ENCODE data around the gene CAMSAP1.
"Not testable (repeated sequence)": the region's sequence is repeated elsewhere in the genome, so short reads cannot be mapped to it uniquely, and the experiment has no call there.

CAMSAP1 gene, protein sequence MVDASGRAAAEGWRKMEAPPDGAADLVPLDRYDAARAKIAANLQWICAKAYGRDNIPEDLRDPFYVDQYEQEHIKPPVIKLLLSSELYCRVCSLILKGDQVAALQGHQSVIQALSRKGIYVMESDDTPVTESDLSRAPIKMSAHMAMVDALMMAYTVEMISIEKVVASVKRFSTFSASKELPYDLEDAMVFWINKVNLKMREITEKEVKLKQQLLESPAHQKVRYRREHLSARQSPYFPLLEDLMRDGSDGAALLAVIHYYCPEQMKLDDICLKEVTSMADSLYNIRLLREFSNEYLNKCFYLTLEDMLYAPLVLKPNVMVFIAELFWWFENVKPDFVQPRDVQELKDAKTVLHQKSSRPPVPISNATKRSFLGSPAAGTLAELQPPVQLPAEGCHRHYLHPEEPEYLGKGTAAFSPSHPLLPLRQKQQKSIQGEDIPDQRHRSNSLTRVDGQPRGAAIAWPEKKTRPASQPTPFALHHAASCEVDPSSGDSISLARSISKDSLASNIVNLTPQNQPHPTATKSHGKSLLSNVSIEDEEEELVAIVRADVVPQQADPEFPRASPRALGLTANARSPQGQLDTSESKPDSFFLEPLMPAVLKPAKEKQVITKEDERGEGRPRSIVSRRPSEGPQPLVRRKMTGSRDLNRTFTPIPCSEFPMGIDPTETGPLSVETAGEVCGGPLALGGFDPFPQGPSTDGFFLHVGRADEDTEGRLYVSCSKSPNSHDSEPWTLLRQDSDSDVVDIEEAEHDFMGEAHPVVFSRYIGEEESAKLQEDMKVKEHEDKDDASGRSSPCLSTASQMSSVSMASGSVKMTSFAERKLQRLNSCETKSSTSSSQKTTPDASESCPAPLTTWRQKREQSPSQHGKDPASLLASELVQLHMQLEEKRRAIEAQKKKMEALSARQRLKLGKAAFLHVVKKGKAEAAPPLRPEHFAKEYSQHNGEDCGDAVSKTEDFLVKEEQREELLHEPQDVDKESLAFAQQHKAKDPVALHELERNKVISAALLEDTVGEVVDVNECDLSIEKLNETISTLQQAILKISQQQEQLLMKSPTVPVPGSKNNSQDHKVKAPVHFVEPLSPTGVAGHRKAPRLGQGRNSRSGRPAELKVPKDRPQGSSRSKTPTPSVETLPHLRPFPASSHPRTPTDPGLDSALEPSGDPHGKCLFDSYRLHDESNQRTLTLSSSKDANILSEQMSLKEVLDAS (N-terminal part only)

DNA sequence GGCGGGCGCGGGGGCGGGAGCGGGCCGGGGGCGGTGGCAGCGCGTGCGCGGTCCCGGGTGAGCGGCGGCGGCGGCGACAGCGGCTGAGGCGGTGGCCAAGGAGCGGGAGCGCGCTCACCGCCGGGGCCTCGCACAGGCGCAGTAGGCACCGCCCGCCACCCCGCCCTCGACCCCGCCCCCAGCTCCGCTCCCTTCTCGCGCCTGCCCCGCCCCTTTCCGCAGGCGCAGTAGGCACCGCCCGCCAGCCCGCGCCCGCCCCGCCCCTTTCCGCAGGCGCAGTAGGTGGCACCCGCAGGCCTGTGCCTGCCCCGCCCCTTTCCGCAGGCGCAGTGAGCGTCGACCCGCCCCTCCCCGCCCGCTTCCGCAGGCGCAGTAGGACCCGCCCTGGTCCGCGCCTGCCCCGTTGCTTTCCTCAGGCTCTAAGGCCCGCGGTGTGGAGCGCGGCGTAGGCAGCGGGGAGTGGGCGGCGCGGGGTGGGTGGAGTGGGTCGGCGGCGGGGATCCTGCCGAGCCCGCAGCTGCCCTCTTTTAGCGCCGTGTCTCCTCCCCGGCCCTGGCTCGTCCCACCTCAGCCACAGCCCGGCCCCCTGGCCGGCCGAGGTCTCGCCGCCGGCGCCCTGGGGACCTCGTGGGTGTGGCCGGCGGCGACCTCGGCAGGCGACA, at the start of gene CAMSAP1:
Gene CAMSAP1, minus strand, starts transcription at position 116 of the 662 bp plus-strand sequence. CDS start 387 bp downstream, outside the sequence.
- ATAC-seq = peak; percentile 82
- DNase-seq = peak; percentile 98

DNA sequence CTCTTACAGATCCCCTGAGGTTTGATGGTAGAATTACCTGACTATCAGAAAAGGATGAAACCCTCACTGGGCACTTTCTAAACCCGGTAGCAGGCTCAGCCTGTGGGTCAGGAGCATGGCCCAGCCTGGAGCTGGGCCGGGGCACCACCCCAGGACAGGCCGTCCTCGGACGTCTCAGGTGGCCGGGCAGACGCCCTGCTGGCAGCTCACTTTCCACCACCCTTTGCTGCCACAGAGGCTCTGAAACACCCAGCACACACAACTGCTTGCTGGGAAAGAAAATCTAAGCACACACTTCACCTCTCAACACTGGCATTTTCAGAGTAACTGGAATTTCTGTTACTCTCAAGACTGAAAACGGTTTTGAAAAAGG, 49.4 kb upstream of the CAMSAP1 start:
- ATAC-seq (no peak), DNase-seq (no peak)

DNA sequence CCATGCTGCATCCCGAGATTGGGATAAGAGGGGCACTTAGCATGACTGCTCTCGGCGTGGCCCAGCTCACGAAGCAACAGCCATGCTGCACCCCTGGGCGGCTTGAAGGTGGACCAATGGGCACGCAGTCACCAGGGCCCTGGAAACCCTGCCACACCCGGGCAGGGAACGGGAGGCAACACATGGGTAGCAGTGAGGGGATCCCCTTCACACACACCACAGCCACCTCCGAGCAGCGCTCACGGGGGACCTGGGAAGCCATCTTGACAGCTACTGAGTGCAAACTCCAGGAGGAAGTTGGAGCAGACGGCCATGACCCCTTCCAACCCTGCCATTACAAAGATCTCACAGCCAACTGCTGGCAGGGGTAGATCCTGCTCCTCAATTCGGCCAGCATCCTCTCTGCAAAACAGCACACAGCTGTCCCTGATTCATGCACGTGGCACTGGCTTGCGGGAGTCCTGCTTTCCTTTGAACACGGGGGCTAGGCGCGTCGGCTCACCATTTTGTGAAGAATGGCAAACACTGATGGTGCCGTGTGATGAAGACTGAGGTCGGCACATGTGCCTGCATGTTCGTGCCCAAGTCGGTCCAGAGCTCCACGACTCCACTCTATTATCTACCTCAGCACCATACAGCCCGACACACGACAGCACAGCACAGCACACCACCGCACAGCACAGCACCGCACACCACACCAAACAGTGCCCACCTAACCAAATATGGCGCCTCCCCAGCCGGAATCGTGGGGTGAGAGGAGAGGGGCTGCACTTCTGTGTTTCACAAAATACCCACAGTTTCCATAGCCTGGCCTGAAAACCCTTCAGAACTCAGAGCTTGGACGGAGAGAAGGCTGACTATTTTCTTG, 48.8 kb upstream of the CAMSAP1 start:
- ATAC-seq (no peak), DNase-seq (no peak)

DNA sequence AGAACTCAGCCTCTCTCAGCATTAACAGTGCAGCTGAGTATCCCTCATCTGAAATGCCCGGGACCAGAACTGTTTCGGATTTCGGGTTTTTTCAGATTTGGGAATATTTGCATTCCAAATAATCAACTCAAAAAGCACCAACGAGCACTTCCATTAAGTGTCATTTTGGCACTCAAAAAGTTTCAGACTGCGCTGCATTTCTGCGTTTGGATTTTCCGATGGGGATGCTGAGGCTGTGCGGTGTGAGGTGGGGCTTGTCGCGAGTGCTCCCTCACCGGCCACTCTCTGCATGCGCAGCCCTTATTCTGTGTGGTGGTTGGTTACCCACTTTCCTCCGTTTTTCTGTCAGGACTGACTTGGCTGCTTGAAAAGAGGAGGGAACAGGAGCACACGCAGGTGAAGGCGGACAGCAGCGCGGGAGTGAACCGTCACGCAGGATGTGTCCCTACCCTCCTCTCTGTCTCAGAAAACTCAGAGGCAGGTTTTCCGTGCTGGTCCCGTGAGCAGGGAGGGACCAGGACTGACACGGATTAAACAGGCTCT, 45.4 kb upstream of the CAMSAP1 start:
- DNase-seq = no peak
- no peak for ATAC-seq

DNA sequence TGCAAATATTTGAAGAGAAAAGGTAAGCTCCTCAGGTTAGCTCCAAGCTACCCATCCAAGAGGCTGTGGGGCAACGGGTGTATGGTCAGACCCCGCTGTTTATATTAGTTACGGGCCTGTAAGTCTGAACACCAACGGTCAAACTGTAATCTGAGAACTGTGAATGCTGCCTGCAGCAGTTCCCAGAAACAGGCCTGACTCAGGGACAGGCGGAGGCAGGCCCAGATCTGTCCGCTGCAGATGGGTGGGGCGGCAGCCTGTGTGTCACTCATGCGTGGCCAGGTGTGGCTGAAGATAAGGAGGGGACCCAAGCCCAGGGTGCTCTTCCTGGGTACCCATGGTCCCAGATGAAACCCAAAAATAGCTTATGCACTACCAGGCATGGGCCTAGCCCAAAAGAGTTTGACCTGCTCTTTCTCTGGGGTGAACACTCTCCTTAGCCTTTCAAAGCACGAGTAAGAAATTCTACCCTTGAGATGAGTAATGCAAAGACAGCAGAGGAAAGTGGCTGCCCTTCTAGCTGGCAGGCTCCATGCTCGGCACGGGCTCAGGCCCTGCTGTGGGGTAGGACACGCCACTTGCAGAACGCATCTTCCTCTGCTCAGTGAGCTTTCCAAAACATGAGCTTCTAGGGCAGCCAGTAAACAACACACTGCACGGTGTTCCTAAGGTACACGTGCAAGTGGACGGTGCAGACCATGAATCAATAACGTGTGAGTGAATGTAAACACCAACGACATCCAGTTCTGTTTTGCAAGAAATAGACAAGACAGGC, 44.7 kb upstream of the CAMSAP1 start:
- no peak for ATAC-seq

DNA sequence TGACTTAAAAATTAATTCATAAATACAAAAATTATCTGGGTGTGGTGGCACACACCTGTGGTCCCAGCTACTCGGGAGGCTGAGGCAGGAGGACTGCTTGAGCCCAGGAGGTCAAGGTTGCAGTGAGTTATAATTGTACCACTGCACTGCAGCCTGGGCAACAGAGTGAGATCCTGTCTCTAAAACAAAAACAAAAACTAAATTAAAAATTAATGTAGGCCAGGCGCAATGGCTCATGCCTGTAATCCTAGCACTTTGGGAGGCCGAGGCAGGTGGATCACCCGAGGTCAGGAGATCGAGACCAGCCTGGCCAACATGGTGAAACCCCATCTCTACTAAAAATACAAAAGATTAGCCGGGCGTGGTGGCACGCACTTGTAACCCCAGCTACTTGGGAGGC, 44.0 kb upstream of the CAMSAP1 start:
- ATAC-seq, DNase-seq: not testable (repeated sequence)

More for the DNA sequence above, 44.7 kb upstream of the CAMSAP1 start:
- DNase-seq = no peak

DNA sequence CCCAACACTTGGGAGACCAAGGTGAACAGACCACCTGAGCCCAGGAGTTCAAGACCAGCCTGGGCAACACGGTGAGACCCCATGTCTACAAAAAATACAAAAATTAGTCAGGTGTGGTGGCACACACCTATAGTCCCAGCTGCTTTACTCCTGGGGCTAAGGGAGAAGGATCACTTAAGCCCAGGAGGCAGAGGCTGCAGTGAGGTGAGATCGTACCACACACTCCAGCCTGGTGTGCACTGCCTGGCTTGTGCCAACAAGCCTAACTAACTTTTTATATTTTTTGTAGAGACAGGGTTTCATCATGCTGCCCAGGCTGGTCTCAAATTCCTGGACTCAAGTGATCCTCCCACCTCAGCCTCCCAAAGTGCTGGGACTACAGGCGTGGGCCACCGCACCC, 43.5 kb upstream of the CAMSAP1 start:
- ATAC-seq, DNase-seq: not testable (repeated sequence)

DNA sequence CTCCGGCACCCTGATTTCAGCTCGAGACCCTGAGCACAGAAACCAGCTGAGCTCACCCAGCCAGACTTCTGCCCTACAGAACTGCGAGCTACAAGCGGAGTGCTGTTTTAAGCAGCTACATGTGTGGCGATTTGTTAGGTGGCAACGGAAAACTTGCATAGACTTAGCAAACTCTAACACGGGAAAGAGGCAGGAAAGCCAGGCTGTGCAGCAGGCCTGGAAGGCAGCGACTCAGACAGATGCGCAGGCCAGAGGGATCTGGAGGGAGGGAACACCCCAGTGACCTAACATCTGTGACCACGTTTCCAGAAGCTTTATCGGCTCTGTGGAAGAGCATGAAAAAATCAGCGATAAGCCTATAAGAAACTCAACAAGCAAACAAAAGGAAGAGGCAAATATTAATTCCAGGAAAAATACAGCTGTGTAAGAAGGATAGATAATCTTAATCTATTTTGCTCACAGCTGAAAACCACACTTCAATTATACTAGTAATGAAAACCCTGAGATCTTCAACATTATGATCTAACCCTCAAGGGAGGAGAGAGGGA, 42.9 kb upstream of the CAMSAP1 start:
- ATAC-seq (no peak), DNase-seq (no peak)

DNA sequence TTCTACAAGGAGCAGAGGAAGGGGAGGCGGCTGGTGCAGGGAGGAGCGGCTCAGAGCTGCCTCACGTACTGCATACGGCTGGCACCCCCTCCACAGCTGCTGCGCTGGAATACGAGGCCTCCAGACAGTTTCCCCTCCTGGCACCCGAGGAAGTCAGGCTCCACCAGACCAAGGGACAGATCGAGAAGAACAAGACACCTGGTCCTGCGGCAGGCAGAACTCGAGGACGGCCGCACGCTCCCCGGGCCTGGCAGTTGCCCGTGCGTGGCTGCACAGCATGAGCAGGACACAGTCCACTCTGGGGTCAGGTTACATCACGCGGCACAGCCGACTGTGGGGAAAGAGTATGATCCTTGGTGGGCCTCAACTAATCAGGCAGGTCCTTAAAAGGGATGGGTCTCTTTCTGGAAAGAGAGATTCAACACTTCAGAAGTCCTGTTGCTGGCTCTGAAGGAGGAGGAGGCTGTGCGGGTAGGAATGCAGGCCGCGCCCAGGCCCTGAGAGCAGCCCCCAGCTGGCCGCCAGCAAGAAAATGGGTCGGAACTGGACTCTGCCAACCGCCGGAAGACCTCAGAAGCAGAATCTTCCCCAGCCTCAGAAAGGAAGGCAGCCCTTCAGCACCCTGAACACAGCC, 42.3 kb upstream of the CAMSAP1 start:
- ATAC-seq (no peak), DNase-seq (no peak)

DNA sequence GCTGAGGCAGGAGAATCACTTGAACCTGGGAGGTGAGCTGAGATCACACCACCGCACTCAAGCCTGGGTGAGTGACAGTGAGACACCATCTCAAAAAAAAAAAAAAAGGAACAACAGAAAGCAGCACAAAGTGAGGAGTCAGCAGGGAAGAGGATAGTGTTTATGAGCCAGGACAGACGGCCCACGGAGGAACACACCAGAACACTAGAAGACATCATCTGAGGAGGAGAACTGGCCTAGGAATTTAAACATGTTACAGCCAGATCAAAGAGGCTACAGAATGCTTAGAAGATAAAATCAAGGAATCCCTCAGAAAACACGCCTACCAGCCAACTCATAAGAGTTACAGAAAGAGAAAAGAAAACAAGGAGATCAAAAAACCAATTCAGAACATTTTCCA, 41.6 kb upstream of the CAMSAP1 start:
- DNase-seq = no peak
- no peak for ATAC-seq

DNA sequence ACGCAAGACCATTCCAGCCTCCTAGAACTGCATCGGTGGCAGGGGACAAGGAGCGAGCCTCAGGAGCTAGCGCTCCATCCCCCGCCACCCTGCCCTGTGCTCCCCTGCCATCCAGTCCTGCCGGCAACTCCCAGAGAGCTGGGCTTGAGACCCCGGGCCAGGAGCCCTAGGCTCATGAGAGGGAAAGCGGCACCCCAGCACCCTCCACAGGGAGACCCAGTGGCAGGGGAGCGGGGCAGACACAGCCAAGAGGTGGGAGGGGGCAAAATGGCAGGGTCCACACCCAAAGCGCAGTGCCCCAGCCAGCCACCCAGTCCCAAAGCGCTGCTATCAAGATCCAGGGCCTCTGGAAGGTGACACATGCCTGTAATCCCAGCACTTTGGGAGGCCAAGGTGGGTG, 41.1 kb upstream of the CAMSAP1 start:
- ATAC-seq (no peak), DNase-seq (no peak)

DNA sequence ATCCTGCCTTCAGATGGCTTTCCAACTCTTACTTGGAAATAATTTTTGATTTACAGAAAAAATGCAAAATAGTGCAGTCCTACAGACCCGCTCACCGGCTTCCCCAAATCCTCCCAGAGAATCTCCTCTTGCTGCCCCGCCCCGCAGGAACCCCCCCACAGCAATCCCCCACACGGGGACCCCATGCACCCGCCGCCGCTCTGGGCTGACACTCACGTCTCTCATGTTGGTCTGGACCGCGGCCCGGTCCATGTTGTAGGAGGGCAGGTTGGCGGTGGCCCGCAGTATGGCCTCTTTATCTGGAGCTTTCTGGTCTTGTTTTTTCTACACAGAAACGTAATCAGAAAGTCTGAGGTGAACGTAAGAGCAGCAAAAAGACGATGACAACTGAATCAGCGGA, 40.2 kb upstream of the CAMSAP1 start:
- DNase-seq = no peak
- no peak for ATAC-seq

DNA sequence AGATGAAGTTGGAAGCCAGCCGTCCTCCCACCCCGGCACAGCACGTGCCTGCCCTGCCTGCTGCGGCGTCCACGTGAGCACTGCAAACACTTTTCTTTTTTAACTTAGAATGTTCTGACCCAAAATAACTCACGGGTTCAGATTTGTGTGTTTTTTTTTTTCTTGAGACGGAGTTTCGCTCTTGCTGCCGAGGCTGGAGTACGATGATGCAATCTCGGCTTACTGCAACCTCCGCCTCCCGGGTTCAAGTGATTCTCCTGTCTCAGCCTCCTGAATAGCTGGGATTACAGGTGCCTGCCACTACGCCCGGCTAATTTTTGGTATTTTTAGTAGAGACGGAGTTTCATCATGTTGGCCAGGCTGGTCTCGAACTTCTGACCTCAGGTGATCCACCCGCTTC, 39.8 kb upstream of the CAMSAP1 start:
- not testable (repeated sequence) for ATAC-seq, DNase-seq

DNA sequence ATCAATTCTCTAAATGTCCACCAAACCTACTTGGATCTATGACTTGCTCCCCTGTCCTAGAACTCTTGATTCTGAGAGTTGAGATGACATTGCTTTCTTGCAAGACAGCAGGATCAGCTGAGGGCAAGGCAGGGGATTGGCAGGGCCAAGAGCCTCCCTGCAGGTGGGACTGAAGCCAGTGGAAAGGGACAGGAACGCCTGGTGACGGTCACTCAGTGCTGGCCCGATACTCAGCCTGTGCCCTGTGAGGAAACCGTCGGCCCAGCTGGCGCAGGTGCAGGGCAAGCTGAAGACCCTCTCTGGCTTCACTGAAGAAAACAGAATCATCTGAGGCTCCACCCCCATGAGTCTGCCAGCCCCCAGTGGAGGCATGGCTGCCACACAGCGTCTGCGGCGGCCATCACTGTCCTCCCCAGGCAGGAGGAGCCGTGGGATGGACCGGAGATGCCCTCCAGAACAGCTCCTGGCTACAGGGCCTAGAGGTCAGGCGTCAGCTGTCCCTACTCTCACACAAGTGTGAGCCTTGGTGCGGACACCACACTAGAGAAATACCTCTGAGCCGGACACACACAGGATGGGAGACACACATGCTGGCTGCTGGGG, 39.1 kb upstream of the CAMSAP1 start:
- no peak for DNase-seq
- ATAC-seq = no peak

DNA sequence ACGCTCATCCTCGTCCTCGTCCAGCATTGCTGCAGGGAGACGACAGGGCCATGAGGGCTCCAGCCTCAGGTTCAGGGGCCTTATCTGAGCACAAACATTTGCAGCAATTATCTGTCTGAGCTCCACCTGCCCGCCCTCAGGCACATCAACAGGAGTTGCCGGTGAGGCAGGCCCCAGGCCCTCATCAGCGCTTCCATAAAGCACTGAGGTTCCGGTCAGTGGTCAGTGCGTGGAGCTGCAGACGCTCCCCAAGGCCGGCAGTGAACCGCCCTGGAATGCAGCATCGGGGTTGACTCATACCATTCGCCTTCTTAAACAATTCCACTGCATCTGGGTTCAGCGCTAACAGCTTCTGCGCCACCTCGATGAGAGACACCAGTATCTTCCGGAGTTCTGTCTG, 38.6 kb upstream of the CAMSAP1 start:
- ATAC-seq (no peak), DNase-seq (no peak)

DNA sequence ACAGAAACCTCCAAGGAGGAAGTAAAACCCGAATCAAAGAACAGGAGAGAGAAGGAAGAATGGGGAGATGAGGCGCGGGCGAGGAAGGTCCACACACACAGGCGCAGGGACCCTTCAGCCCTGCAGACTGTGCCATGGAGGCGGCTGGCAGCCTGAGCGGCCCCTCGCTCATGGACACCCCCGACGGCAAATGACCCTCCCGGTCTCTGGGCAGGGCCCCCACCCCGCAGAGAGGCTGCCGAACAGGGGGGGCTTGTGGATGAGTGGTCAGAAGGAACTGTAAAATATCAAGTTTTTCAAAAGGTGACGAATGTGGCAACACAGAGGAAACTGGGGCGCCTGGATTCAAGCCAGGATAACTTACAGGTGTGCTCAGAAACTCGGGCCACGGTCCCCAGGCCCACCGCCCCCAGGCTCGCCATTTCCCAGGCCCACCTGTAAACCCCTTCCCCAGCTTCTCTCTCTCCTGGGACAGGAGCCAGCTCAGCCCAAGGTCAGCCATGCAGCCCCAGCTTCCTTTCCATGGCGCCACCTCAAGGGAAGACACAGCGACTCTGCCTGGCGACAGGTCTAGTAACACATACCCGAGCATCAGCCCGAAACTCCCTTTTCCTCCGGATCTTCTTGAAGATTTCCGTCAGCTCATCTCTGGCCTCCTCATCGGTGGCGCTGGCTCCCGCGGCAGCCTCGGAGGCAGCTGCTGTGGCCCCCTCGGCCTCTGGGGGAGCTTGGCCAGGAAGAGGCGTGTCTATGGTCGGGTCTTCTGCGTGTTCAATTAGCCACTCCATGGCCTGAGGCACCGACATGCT, 37.3 kb upstream of the CAMSAP1 start:
- ATAC-seq (no peak), DNase-seq (no peak)

DNA sequence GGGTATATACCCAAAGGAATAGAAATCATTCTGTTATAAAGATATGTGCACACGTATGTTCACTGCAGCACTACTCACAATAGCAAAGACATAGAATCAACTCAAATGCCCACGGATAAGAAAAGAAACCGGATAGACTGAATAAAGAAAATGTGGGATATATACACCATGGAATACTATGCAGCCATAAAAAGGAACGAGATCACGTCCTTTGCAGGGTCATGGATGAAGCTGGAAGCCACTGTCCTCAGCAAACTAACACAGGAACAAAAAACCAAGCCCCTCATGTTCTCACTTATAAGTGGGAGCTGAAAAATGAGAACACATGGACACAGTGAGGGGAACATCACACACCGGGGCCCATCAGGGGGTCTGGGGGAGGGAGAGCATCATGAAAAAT, 36.3 kb upstream of the CAMSAP1 start:
- not testable (repeated sequence) for ATAC-seq, DNase-seq

Measured in stimulated activated naive CD8-positive, alpha-beta T cell treated with anti-CD3 and anti-CD28 coated beads, Interleukin-15, Interleukin-2, amounts not matched to agents 100 U/mL and 50 U/mL, for 24 hours (primary cell).